ENCODE data around the gene CNTN5. TPM values are rescaled to one million over a fixed set of nuclear protein-coding genes. Genes with fewer than 3 reads are reported as not detected.

The CNTN5 gene
- polyA plus RNA-seq, 1 of the 3 experiments (the other 2 are of a cell fraction): not detected

DNA sequence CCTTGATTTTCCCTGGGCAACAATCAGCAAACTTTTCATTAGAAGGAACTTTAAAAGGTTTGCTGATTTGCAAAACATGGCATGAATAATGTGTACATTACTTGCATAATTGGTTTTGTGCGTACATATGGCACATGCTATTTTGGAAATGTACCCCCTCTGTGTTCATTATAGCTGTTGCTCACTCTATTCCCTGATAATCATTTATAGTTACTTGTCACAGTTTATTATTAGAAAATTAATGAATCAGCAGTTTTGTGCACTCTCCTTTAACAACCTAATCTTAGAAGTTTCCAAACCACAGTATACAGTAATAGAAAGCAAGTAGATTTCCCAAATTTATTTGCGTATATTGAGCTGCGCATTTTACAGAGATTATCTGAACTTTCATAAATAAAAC lies 389.9 kb downstream of the CNTN5 start:
- H3K36me3 ChIP-seq (replicated peaks in 1 of 2; ENCODE audit: control insufficient read depth in 1 of 2, insufficient read depth in 2 of 2, low read length in 1 of 2): no peaks in the 10 kb centered on the region
- TF ChIP-seq GABPA (IDR thresholded peaks at IDR 0.05; ENCODE audit: low read depth) (no peak), USF1 (IDR thresholded peaks at IDR 0.05; ENCODE audit: borderline replicate concordance, low read depth) (no peak), NFIC (IDR thresholded peaks at IDR 0.05; ENCODE audit: borderline replicate concordance) (no peak), RFX5 (IDR thresholded peaks at IDR 0.05; ENCODE audit: low read length) (no peak), EP300 (IDR thresholded peaks at IDR 0.05; ENCODE audit: borderline replicate concordance in 1 of 2, low read depth in 1 of 2, low read length in 1 of 2) (no peak), RXRA (IDR thresholded peaks at IDR 0.05; ENCODE audit: borderline replicate concordance, low read depth) (no peak), MXI1 (IDR thresholded peaks at IDR 0.05; ENCODE audit: low read depth, low read length) (no peak), MAX (IDR thresholded peaks at IDR 0.05; ENCODE audit: low read depth) (no peak), SIN3A (IDR thresholded peaks at IDR 0.05; ENCODE audit: borderline replicate concordance, low read depth, low read length) (no peak), CHD2 (IDR thresholded peaks at IDR 0.05; ENCODE audit: low read length, partially characterized antibody) (no peak), ZBTB33 (IDR thresholded peaks at IDR 0.05; ENCODE audit: borderline replicate concordance, low read depth) (no peak), POLR2AphosphoS5 (IDR thresholded peaks at IDR 0.05; ENCODE audit: low read depth, low read length) (no peak), TEAD4 (IDR thresholded peaks at IDR 0.05; ENCODE audit: borderline replicate concordance, insufficient read depth) (no peak), GATA2 (CRISPR knock-in tag; IDR thresholded peaks at IDR 0.05) (no peak)
- CTCF ChIA-PET: interaction anchor here (0.9 kb wide), 1 partner anchor 9 kb away, joined by 3 read pairs; no protein-coding TSS in a partner anchor
- H3K27ac ChIP-seq (ENCODE audit: low read depth in 2 of 2, low read length in 1 of 2): no peak overlapping the region
- no peak overlapping the region for H2AFZ ChIP-seq (ENCODE audit: low read depth)
- no peaks in the 10 kb centered on the region for H4K20me1 ChIP-seq (ENCODE audit: insufficient read depth)
- no peak overlapping the region for H3K4me2 ChIP-seq
- no peaks in the 10 kb centered on the region for H3F3A ChIP-seq (replicated peaks; ENCODE audit: insufficient read depth)
- H3K9ac ChIP-seq: no peak overlapping the region
- DNase-seq: no peak
- no peaks in the 10 kb centered on the region; the same call in 1 of the 2 replicates for H3K27me3 ChIP-seq (ENCODE audit: insufficient read depth)
- no peaks in the 10 kb centered on the region for H3K4me1 ChIP-seq (ENCODE audit: control insufficient read depth in 1 of 2, insufficient read depth in 2 of 2, low read depth in 1 of 2, low read length in 1 of 2)
- no peaks in the 10 kb centered on the region for H3K79me2 ChIP-seq (ENCODE audit: insufficient read depth)
- H3K4me3 ChIP-seq (ENCODE audit: low read depth in 2 of 2, low read length in 1 of 2): no peak overlapping the region
- 36% methylated on average over 3 of the region's 3 CpGs for WGBS (ENCODE audit: low lambda C conversion rate)
- no peaks in the 10 kb centered on the region for H3K9me3 ChIP-seq
- H3K9me2 ChIP-seq: no peaks in the 10 kb centered on the region
- POLR2A ChIA-PET: no interaction called here

All from SK-N-SH (cell line).